ENCODE data around the gene OST4.
A peak's percentile ranks its signal among the peaks of the same experiment; 100 is the strongest.

Gene OST4

DNA sequence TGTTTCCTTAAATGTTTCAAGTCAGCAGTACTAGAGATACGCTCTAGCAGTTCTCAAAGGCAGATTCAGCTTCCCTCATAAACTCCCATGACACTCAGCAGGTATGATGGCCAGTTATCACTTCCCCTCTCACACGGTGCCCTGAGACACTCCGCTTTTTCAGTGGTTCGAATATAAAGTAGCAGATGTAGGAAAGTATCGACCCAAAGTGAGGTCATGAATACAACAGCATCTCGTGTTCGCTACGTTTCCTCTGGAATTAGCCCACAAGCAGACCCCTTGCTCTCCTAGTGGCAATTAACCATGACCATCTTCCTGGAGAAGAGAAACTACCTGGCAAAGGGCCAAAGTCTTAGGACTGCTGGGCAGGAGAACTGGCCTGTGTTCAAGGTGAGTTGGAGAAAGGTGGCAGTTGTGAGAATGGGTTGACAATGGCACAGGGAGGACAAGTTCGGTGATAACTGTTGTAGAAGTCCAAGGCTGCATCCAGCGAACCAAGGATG, 29.2 kb downstream of the OST4 start:
- Mint-ChIP-seq H3K4me1 (peaks cover 32 to 46% of the 10 kb centered on the region in 2 donors), H3K9me3 (no peaks in the 10 kb centered on the region), H3K4me3 (peak overlapping the region; percentile 66 to 72), H3K27me3 (no peaks in the 10 kb centered on the region), H3K36me3 (peaks cover 42 to 58% of the 10 kb centered on the region in 2 donors), H3K27ac (peak overlapping the region; percentile 94)
- DNase-seq: peak; percentile 58
- ATAC-seq (replicated peaks): peak; percentile 99

DNA sequence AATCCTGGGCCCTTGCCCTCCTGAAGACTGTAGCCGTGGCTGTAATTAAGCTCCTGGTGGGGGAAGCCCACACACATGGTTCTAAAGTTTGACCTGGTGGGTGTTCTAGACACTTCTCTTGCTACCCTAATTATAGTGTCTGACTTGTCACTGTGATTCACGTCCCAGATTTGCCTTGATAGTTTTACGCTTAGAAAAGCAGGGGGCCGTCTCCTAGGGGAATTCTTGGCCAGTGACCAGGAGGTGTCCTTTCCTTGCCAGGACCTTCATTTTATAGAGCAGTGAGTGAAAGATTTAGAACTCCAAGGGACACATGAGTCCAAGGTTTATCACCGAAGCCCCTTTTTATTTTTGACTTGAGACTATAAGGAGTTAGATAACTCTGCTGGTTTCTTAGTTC, 29.7 kb downstream of the OST4 start:
- H3K4me3 Mint-ChIP-seq: peak overlapping the region; percentile 66 to 72
- peaks cover 46 to 62% of the 10 kb centered on the region in 2 donors for H3K36me3 Mint-ChIP-seq
- peak overlapping the region; percentile 94 for H3K27ac Mint-ChIP-seq
- H3K4me1 Mint-ChIP-seq: peaks cover 32 to 46% of the 10 kb centered on the region in 2 donors
- peak; percentile 67 to 71 for ATAC-seq (replicated peaks)
- H3K9me3 Mint-ChIP-seq: no peaks in the 10 kb centered on the region
- DNase-seq: no peak
- H3K27me3 Mint-ChIP-seq: no peaks in the 10 kb centered on the region

DNA sequence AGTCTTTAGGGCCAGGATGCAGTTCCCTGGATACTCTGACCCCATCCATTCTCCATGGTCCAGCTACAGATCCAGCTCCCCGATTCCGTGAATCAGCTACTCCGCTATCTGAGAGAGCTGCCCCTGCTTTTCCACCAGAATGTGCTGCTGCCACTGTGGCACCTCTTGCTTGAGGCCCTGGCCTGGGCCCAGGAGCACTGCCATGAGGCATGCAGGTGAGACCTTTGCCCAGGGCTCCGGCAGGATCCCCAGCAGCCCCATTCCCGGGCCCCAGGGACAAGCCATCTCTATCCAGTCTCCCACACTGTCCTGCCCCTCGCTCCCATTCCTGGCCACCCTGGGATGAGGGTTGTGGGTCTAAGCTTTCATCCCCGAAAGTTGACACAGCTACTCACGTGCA, 31.2 kb downstream of the OST4 start:
- H3K27ac Mint-ChIP-seq: peak overlapping the region; percentile 94
- H3K27me3 Mint-ChIP-seq: no peaks in the 10 kb centered on the region
- peaks cover 56 to 76% of the 10 kb centered on the region in 2 donors for H3K36me3 Mint-ChIP-seq
- ATAC-seq (replicated peaks) (no peak), DNase-seq (no peak)
- no peaks in the 10 kb centered on the region for H3K9me3 Mint-ChIP-seq
- peaks cover 32 to 48% of the 10 kb centered on the region in 2 donors for H3K4me1 Mint-ChIP-seq
- no peak overlapping the region for H3K4me3 Mint-ChIP-seq

DNA sequence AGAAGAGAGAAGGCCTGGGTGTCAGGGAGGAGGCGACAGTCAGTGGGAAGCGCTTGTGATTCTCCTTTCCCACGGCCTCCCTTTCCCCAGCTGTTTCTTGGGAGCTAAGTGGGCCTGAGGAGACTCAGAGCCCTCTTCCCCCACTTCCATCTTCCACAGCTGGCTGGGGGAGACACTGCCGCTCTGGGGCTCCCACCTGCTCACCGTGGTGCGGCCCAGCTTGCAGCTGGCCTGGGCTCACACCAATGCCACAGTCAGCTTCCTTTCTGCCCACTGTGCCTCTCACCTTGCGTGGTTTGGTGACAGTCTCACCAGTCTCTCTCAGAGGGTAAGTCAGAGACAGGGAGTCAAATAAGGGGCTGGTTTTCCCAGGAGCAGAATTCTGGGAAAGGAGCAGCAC, 31.6 kb downstream of the OST4 start:
- H3K4me3 Mint-ChIP-seq: no peak overlapping the region
- peak overlapping the region; percentile 47 for H3K27ac Mint-ChIP-seq
- peaks cover 34 to 52% of the 10 kb centered on the region in 2 donors for H3K4me1 Mint-ChIP-seq
- no peak for DNase-seq
- no peaks in the 10 kb centered on the region for H3K9me3 Mint-ChIP-seq
- peaks cover 60 to 76% of the 10 kb centered on the region in 2 donors for H3K36me3 Mint-ChIP-seq
- ATAC-seq (replicated peaks): no peak
- H3K27me3 Mint-ChIP-seq: no peaks in the 10 kb centered on the region

DNA sequence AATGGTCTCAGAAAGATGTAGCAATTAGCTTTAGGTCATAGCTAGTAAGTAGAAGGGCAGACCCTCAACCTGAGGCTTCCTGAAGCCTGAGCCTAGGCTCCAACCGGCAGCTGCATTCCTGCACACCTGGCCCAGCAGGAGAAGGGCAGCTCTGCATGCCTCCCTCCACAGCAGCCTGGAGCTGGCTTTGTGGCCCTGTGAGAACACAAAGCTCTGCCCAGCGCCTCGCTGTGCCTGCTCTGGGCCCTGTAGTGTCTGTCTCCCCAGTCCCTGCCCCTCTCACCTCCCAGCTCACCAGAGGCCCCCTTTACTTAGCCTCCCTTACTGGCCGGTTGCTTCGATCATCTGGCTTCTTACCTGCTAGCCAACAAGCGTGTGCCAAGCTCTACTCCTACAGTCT, 32.0 kb downstream of the OST4 start:
- DNase-seq (no peak), ATAC-seq (replicated peaks) (no peak)
- H3K27me3 Mint-ChIP-seq: no peaks in the 10 kb centered on the region
- H3K9me3 Mint-ChIP-seq: no peaks in the 10 kb centered on the region
- H3K27ac Mint-ChIP-seq: peak overlapping the region; percentile 47
- H3K36me3 Mint-ChIP-seq: peaks cover 61 to 72% of the 10 kb centered on the region in 2 donors
- H3K4me3 Mint-ChIP-seq: no peak overlapping the region
- peaks cover 35 to 57% of the 10 kb centered on the region in 2 donors for H3K4me1 Mint-ChIP-seq

DNA sequence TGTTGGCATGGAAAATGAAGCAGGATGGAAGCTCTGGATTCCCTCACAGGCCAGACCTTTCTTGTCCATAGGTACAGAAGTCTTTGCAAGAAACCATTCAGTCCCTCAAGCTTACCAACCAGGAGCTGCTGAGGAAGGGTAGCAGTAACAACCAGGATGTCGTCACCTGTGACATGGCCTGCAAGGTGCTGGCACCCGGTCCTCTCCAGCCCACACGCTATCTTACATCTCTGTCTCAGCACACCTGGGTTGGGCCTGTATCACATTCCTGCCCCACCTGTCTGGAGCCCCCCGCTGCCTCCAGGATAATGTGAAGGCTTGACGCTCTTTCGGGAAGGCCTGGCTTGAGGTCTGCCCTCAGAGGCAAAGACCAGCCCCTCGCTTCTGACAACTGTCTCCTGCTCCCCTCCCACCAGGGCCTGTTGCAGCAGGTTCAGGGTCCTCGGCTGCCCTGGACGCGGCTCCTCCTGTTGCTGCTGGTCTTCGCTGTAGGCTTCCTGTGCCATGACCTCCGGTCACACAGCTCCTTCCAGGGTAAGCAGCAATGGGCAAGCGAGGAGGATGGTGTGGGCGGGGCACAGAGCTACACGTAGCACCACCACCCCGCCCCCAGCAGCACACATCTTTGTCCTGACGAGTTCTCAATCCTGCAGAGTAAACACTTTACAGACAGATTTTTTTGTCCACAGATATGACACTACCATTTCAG, 32.7 kb downstream of the OST4 start:
- no peak for DNase-seq
- Mint-ChIP-seq H3K4me1 (peaks cover 40 to 63% of the 10 kb centered on the region in 2 donors), H3K36me3 (peaks cover 65 to 78% of the 10 kb centered on the region in 2 donors), H3K4me3 (no peak overlapping the region), H3K27ac (no peak overlapping the region), H3K27me3 (no peaks in the 10 kb centered on the region), H3K9me3 (no peaks in the 10 kb centered on the region)
- no peak for ATAC-seq (replicated peaks)

DNA sequence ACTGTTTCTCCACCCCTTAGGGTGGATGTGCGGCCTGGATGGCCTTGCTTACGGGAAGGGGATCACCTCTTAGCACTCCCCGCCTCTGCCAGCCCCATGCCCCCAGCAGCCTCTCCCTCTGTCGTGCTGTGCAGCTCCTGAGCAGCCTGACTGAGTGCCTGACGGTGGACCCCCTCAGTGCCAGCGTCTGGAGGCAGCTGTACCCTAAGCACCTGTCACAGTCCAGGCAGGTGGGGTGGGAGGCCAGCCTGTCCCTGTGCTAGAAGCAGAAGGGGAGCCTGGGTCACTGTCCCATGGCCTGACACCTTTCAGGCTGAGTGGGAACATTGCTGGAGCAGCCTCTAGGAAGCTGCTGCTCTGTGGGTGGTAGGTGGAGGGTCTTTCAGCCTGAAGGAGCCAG, 33.4 kb downstream of the OST4 start:
- no peak overlapping the region for H3K4me3 Mint-ChIP-seq
- peaks cover 65 to 79% of the 10 kb centered on the region in 2 donors for H3K36me3 Mint-ChIP-seq
- DNase-seq: no peak
- H3K4me1 Mint-ChIP-seq: peaks cover 41 to 69% of the 10 kb centered on the region in 2 donors
- H3K9me3 Mint-ChIP-seq: no peaks in the 10 kb centered on the region
- no peaks in the 10 kb centered on the region for H3K27me3 Mint-ChIP-seq
- ATAC-seq (replicated peaks): no peak
- H3K27ac Mint-ChIP-seq: no peak overlapping the region

DNA sequence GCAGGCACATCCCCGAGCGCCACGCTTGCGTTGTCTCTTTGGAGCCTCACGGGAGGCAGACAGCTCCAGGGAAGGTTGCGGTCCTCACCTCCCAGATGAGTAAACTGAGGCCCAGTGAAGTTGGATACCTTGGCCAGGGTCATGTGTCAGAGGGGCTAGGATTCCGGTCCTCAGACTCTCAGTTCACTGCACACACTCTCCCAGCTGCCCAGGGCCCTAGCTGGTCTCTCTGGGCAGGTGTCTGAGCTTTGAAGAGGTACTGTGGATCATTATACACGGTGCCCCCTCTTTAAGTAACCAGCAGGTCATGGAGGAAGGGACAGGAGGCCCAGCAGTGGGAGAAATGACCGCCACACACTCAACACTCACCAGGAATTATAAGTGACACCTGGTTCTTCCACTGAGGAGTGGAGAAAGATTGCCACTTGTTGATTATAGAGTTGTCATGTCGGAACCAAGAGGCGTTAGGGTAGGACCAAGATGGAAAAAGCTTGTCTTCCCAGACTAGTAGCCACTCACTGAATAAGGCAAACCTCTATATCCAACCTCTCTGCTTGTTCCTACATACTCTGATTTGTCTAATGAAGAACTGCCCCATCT, 38.1 kb downstream of the OST4 start:
- peak overlapping the region; percentile 92 for H3K27ac Mint-ChIP-seq
- H3K4me3 Mint-ChIP-seq: peak overlapping the region; percentile 92 to 97
- H3K27me3 Mint-ChIP-seq: no peaks in the 10 kb centered on the region
- peaks cover 42 to 61% of the 10 kb centered on the region in 2 donors for H3K36me3 Mint-ChIP-seq
- H3K4me1 Mint-ChIP-seq: peaks cover 28 to 58% of the 10 kb centered on the region in 2 donors
- DNase-seq (no peak), ATAC-seq (replicated peaks) (peak; percentile 5 to 14)
- H3K9me3 Mint-ChIP-seq: no peaks in the 10 kb centered on the region

DNA sequence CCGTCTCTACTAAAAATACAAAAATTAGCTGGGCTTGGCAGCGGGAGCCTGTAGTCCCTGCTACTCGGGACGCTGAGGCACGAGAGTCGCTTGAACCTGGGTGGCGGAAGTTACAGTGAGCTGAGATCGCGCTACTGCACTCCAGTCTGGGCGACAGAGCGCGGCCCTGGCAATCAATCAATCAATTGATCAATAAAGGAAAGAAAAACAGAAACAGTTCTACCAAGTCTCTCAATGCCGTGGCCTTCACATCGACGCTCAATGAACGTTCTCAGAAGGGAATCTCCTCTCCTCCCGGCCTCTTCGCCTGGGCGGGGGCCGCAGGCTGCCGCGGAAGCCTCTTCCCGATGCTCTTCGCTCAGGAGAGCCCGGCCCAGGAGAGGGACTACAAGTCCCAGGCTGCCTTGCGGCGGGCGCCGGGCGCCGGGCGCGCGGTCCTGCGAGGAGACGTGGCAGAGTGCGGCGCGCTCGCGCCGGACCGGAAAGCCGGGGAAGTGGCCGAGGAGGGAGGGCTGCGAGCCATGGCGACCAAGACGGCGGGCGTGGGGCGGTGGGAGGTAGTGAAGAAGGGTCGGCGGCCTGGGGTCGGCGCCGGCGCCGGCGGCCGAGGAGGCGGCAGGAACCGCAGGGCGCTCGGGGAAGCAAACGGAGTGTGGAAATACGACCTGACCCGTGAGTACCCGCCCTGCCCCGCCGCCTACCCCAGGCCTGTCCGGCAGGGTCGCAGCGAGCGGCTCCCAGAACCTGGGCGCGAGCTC, 38.8 kb downstream of the OST4 start, which contains the start of gene TMEM214:
Gene TMEM214, plus strand, starts transcription at position 471 of the 758 bp plus-strand sequence. Its CDS starts 51 bp downstream, at position 522.
- H3K27ac Mint-ChIP-seq: peak within 1 kb of the TSS; percentile 92
- H3K4me3 Mint-ChIP-seq: peak within 1 kb of the TSS; percentile 92 to 97
- no peaks in the 10 kb centered on the region for H3K27me3 Mint-ChIP-seq
- ATAC-seq (replicated peaks): peak; percentile 99
- peak; percentile 75 for DNase-seq
- no peaks in the 10 kb centered on the region for H3K9me3 Mint-ChIP-seq
- H3K4me1 Mint-ChIP-seq: peaks cover 31 to 55% of the 10 kb centered on the region in 2 donors
- H3K36me3 Mint-ChIP-seq: peaks cover 38 to 60% of the 10 kb centered on the region in 2 donors

DNA sequence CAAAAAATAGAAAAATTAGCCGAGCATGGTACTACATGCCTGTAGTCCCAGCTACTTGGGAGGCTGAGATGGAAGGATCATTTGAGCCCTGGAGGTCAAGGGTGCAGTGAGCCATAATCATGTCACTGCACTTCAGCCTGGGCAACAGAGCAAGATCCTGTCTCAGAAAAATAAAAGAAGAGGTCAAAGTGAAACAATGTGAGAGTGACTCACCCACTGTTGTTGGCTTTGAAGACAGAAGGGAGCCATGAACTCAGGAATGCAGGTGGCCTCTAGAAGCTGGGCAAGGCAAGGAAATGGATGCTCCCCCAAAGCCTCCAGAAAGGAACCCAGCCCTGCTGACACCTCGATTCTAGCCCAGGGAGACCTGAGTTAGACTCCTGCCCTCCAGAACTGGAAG, 42.4 kb downstream of the OST4 start:
- H3K36me3 Mint-ChIP-seq: peaks cover 29 to 44% of the 10 kb centered on the region in 2 donors
- ATAC-seq (replicated peaks) (no peak), DNase-seq (no peak)
- H3K27me3 Mint-ChIP-seq: no peaks in the 10 kb centered on the region
- no peak overlapping the region for H3K4me3 Mint-ChIP-seq
- peaks cover 25 to 46% of the 10 kb centered on the region in 2 donors for H3K4me1 Mint-ChIP-seq
- no peak overlapping the region for H3K27ac Mint-ChIP-seq
- no peaks in the 10 kb centered on the region for H3K9me3 Mint-ChIP-seq

DNA sequence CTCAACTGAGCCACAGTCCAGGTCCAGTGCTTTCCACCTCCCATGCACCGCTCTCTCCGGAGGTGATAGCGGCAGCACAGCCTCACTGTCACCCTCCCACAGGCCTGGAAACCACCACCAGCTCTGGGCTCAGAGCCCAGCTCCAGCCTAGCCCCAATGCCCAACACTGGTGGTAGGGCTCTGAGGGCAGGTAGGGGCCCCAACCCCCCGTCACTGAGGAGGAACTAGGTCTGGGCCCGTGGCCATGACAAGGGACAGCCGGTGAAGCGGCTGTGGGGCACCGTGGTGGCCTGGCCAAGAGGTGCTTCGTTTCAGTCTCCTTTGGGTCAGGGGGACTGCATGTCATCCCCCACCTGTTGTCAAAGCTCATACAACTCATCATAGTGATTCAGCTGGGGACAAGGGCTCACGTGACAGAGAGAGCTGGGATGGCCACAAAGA, 44.2 kb downstream of the OST4 start:
- no peak overlapping the region for H3K27ac Mint-ChIP-seq

DNA sequence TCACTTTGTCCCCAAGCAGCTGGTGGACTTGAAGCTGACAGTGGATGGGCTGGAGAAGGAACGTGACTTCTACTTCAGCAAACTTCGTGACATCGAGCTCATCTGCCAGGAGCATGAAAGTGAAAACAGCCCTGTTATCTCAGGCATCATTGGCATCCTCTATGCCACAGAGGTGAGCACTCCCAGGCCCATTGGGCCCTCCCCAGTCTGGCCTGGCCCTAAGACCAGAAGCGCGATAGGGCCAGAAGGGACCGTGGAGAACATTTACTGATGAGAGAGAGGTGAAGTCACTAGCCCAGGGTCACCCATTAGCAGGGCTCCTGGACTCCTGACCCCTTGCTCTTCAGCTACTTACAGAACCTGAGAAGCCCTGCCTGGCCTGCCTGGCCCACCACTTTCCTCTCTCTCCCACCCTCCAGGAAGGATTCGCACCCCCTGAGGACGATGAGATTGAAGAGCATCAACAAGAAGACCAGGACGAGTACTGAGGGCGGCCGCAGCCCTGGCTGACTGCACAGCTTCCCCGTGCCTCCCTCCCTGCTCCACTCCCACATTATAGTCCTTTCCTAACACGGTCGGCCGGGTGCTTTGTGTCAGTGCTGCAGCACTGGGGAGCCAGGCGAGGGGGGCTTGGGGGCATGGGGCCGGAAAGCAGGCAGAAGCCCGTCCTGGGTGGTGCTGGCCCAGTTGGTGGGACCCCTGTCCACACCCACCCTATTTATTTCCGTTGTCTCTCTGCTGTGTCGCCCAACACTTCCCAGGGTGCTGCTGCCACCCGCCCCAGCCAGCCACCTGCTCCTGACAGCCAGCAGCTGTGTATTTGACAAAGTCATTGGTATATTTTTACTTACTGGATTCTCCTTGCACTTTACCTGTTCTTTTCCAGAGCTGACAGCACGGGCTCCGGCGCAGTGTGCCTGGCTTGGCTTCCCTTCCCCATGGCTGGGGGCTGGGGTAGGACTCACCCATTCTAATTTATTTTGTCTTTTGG, 45.3 kb downstream of the OST4 start:
- Mint-ChIP-seq H3K27me3 (no peaks in the 10 kb centered on the region), H3K4me1 (peaks cover 15 to 32% of the 10 kb centered on the region in 2 donors), H3K36me3 (peaks cover 33 to 49% of the 10 kb centered on the region in 2 donors), H3K4me3 (no peak overlapping the region), H3K9me3 (no peaks in the 10 kb centered on the region), H3K27ac (no peak overlapping the region)
- ATAC-seq (replicated peaks) (no peak), DNase-seq (no peak)

More for the DNA sequence above, 44.2 kb downstream of the OST4 start:
- peaks cover 20 to 41% of the 10 kb centered on the region in 2 donors for H3K4me1 Mint-ChIP-seq
- ATAC-seq (replicated peaks) (no peak), DNase-seq (no peak)
- peaks cover 33 to 49% of the 10 kb centered on the region in 2 donors for H3K36me3 Mint-ChIP-seq
- no peak overlapping the region for H3K4me3 Mint-ChIP-seq
- H3K27me3 Mint-ChIP-seq: no peaks in the 10 kb centered on the region
- H3K9me3 Mint-ChIP-seq: no peaks in the 10 kb centered on the region

DNA sequence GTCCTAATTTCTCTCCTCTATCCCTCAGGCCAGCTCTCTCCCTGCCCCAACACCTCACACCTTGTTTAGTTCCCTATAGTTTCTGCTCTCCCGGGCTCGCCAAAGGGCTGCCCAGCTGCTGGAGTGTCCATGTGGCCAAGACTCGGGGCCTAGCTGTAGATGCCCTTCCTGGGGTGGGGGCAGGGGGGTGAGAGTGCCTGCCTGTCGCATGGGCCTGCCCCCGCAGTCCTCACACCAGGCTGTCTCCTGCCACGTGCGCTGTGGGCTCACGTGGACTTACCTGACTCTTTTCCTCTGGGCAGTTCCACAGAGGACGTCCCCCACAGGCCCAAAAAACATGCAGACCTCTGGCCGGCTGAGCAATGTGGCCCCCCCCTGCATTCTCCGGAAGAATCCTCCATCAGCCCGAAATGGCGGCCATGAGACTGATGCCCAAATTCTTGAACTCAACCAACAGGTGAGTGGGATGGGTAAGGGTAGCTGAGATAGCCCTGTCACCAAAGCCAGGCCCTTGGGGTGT, 46.1 kb downstream of the OST4 start:
- Mint-ChIP-seq H3K9me3 (no peaks in the 10 kb centered on the region), H3K4me3 (no peak overlapping the region), H3K4me1 (peaks cover 13 to 28% of the 10 kb centered on the region in 2 donors), H3K36me3 (peaks cover 33 to 46% of the 10 kb centered on the region in 2 donors), H3K27me3 (no peaks in the 10 kb centered on the region), H3K27ac (no peak overlapping the region)
- DNase-seq: no peak
- no peak for ATAC-seq (replicated peaks)

Data from stimulated activated naive B cell treated with anti-CD40 and anti-IgM and Interleukin-4, amounts not matched to agents 10 μg/mL and 1 μg/mL and 100 μg/mL, for 72 hours (primary cell).